Skeletal muscle tissue (tissue), 4 donors: ENCODE measurements around the gene FAM3D. TPM values are rescaled to one million over a fixed set of nuclear protein-coding genes. Genes with fewer than 3 reads are reported as not detected.

Experiments used
- H3K27ac ChIP-seq: one replicate; pipeline ENCODE4 v1.7.0; 2013; ENCODE audit warnings: mild to moderate bottlenecking, low read depth, low read length, inconsistent platforms
- H3K27me3 ChIP-seq, 3 donors: one replicate each; pipeline ENCODE4 v1.7.0; 2013; ENCODE audit warnings: low read length in 3 of 3; ENCODE audit not compliant: control insufficient read depth in 3 of 3, insufficient read depth in 3 of 3
- H3K36me3 ChIP-seq, 3 donors: one replicate each; pipeline ENCODE4 v1.7.0; 2013; ENCODE audit warnings: low read length in 3 of 3; ENCODE audit not compliant: control insufficient read depth in 3 of 3, insufficient read depth in 3 of 3
- H3K4me1 ChIP-seq, 3 donors: one replicate each; pipeline ENCODE4 v1.7.0; 2013; ENCODE audit warnings: low read length in 3 of 3, mild to moderate bottlenecking in 3 of 3; ENCODE audit not compliant: control insufficient read depth in 3 of 3, insufficient read depth in 3 of 3
- H3K4me3 ChIP-seq, 3 donors: one replicate each; pipeline ENCODE4 v1.7.0; 2013; ENCODE audit warnings: low read length in 3 of 3
- H3K9ac ChIP-seq, 3 donors: one replicate each; pipeline ENCODE4 v1.7.0; 2013; ENCODE audit warnings: low read length in 3 of 3, mild to moderate bottlenecking in 3 of 3, moderate library complexity in 2 of 3, low read depth in 1 of 3
- H3K9me3 ChIP-seq, 3 donors: one replicate each; pipeline ENCODE4 v1.7.0; 2013; ENCODE audit warnings: low read length in 3 of 3; ENCODE audit not compliant: control insufficient read depth in 3 of 3
- total RNA-seq: library from RNA; depleted of rRNA; stranded (reverse); fragments of >200 nt; gene quantifications from one replicate; pipeline ENCODE4 v1.2.3, GENCODE V29; 2014
- donor health status: Osteomylitis.

Gene FAM3D
- total RNA-seq, 1 donor from 2014 or later, result not detected

DNA sequence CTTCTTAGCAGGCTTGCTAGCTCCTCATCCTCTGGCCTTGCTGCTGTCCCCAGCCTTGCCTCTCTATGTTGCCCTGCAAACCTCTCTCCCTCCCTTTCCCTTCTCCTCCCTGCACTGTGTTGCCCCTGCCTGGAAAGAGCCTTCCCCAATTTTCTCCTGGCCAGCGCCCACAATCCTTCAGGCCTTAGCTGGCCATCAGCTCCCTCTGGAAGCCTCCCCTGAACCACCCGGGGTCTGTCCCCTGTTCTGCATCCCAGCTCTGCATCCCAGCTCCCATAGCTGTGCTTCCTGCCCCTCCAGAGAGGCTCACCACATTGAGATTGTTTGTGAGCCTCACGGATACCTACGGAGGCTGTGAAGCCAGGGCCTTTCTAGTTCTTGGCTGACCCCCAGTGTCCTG, 23.7 kb downstream of the FAM3D start:
- Histone ChIP-seq H3K27me3 (peaks cover 0 to 3% (median 0%) of the 10 kb centered on the region in 3 donors), H3K4me3 (no peak overlapping the region), H3K9ac (no peak overlapping the region), H3K27ac (no peak overlapping the region), H3K36me3 (no peaks in the 10 kb centered on the region), H3K9me3 (no peaks in the 10 kb centered on the region), H3K4me1 (no peaks in the 10 kb centered on the region)

DNA sequence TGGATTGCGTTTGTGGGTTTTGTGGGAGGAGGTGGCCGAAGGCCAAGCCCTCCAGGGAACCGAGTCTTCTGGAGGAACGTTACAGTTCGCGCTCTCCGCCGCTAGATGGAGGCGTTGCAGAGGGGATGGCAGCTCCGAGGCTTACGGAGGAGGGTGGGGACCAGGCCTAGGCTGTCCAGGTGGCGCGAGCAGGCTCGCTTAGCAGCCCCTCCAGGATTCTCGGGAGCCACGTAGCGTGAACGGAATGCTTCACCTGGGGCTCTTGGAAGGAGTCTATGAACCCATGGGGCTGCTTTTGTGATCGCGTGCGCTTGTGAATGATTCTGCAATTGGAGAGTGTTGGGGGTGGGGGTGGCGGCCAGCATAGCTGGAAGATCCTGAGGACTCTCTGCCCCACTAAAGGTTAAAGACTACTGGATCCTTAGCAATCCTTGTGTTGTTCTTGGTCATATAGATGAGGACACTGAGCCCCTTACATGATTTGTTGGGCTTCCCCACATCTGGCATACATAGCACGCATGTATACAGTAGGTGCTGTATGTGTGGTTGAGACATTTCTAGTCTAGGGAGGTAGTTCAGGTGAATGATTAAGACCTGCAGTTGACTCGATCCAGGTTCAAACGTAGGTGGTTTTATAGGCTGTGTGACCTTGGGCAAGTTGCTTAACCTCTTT, 25.7 kb downstream of the FAM3D start:
- Histone ChIP-seq H3K9ac (no peak overlapping the region), H3K27ac (no peak overlapping the region), H3K4me1 (no peaks in the 10 kb centered on the region)

DNA sequence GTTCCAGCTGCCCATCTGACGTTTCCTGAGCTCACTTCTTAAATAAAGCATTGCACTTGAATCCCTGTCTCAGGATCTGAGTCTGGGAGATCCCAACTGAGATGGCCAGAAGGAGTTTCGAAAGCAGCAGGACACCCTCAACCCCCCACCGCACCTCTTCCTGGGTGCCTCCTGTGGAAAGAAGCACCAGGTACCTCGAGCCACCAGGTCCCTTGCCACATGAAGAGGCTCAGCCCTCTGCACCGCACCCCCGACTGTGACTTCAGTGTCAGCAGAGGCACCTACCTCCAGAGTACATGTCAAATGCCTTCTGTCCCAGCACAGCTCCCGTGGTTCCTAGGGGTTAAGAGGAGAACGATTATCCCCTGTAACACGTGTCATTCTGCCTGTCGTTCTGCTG, 26.7 kb downstream of the FAM3D start:
- H3K27me3 ChIP-seq, result peaks cover 0 to 6% (median 6%) of the 10 kb centered on the region in 3 donors
- H3K36me3 ChIP-seq, result no peaks in the 10 kb centered on the region
- no peak overlapping the region for H3K9ac ChIP-seq
- no peaks in the 10 kb centered on the region for H3K9me3 ChIP-seq
- no peak overlapping the region for H3K27ac ChIP-seq
- H3K4me1 ChIP-seq, result no peaks in the 10 kb centered on the region
- H3K4me3 ChIP-seq, result no peak overlapping the region

More for the DNA sequence above, 25.7 kb downstream of the FAM3D start:
- no peaks in the 10 kb centered on the region for H3K36me3 ChIP-seq
- no peak overlapping the region for H3K4me3 ChIP-seq
- H3K27me3 ChIP-seq, result peaks cover 0 to 3% (median 3%) of the 10 kb centered on the region in 3 donors
- H3K9me3 ChIP-seq, result no peaks in the 10 kb centered on the region

DNA sequence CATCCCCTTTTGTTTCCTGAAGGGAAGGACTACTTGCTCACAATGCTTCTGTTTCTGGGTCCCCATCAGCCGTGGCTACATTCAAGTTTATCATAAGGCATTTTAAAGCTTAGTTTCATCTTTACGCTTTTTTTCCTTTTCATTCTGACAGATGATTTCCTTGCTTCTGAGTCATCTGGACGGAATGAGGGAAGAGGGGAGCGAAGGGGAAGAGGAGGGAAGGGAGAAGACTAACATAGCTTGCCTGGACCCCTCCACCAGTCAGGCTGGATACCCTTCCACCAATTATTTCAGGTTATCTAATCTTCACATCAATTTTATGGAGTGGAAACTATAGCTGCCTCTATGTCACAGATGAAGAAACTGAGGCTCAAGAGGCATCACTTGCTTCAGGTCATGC, 27.6 kb downstream of the FAM3D start:
- Histone ChIP-seq H3K4me1 (no peaks in the 10 kb centered on the region), H3K9ac (no peak overlapping the region), H3K27ac (no peak overlapping the region), H3K27me3 (peaks cover 0 to 10% (median 8%) of the 10 kb centered on the region in 3 donors), H3K4me3 (no peak overlapping the region), H3K9me3 (no peaks in the 10 kb centered on the region), H3K36me3 (no peaks in the 10 kb centered on the region)

DNA sequence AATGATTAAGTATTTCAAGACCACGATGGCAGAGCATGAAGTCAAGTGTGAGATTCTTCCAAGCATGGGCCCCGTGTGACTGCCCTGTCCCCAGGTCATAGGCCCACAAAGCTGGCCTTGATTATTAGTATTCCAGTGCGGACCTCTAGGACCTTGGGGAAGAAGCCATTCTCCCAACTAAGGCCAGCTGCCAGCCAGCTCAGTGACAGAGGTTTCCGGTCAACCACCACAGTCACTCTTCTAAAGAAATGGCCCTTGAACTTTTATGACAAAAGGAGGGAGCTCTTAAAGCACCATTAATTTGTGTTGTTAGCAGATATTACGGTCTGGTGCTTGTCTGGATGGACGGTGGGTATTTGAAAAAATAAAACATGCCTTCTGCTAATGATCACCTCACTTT, 28.0 kb downstream of the FAM3D start:
- no peaks in the 10 kb centered on the region for H3K36me3 ChIP-seq
- H3K9me3 ChIP-seq, result no peaks in the 10 kb centered on the region
- no peaks in the 10 kb centered on the region for H3K4me1 ChIP-seq
- H3K9ac ChIP-seq, result no peak overlapping the region
- H3K4me3 ChIP-seq, result no peak overlapping the region
- H3K27ac ChIP-seq, result no peak overlapping the region
- peaks cover 0 to 12% (median 8%) of the 10 kb centered on the region in 3 donors for H3K27me3 ChIP-seq

DNA sequence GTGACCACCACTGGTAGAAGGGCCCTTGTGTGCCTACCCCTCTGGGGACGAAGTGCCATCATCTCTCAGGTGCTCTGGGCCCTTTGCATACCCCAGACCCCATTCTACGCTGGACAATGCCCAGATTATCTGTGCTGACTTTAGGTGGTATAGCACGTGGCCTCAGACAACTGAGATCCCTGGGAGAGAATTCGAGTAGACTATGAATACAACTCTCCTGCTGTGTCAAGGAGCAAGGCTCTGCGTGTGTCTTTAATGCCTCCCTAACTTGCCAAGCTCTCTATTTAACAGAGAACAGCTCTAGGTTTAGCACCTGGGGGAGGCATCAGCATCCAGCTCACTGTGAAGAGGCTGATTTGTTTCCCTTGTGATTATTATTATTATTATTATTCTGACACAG, 29.1 kb downstream of the FAM3D start:
- H3K27me3 ChIP-seq, result peaks cover 0 to 16% (median 15%) of the 10 kb centered on the region in 3 donors
- no peak overlapping the region for H3K9ac ChIP-seq
- H3K4me3 ChIP-seq, result no peak overlapping the region
- no peaks in the 10 kb centered on the region for H3K4me1 ChIP-seq
- H3K27ac ChIP-seq, result no peak overlapping the region
- H3K9me3 ChIP-seq, result no peaks in the 10 kb centered on the region
- no peaks in the 10 kb centered on the region for H3K36me3 ChIP-seq

DNA sequence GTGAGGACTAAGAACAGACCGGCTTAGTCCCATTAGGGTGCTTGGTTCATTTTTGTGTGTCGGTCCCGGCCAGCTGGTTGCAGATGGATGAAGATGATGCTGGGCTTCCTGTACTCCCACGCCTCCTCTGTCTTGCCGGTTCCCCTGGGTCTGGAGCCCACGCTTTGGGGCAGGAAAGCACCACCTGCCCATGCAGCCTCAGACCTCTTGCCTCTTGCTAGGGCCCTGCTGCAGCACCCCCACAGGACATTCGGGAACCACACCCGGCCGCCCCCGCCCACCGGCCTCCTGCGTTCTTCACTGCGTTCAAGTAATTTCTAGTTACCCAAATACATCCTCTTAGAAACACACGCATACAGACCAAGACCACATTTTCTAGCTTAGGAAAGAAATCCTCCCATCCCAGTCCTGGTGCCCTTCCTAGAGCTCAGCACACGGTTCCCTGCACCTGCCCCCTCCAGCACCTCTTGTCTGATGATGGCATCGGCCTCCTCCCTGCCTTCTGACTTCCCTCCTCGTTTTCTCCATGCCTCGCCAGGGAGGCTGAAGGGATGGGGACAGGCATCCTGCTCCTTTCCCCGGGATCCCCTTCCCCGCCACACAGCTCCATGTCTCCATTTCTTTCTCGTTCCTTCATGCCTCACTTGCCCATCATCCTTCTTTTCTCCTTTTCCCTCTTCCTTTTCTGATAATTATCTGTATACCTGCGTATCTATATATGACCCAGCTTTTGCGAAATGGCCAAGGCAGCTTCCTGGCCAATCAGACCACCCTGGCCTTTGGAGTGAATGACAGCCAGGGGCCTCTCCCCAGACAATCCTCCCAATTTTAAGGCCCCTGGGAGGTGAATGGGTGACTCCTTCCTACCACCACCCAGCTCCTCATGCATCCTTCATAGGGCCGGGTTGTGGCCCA, 30.9 kb downstream of the FAM3D start:
- Histone ChIP-seq H3K27ac (no peak overlapping the region), H3K27me3 (peaks cover 0 to 16% (median 15%) of the 10 kb centered on the region in 3 donors), H3K4me3 (no peak overlapping the region), H3K9me3 (no peaks in the 10 kb centered on the region), H3K4me1 (no peaks in the 10 kb centered on the region), H3K36me3 (no peaks in the 10 kb centered on the region), H3K9ac (no peak overlapping the region)

DNA sequence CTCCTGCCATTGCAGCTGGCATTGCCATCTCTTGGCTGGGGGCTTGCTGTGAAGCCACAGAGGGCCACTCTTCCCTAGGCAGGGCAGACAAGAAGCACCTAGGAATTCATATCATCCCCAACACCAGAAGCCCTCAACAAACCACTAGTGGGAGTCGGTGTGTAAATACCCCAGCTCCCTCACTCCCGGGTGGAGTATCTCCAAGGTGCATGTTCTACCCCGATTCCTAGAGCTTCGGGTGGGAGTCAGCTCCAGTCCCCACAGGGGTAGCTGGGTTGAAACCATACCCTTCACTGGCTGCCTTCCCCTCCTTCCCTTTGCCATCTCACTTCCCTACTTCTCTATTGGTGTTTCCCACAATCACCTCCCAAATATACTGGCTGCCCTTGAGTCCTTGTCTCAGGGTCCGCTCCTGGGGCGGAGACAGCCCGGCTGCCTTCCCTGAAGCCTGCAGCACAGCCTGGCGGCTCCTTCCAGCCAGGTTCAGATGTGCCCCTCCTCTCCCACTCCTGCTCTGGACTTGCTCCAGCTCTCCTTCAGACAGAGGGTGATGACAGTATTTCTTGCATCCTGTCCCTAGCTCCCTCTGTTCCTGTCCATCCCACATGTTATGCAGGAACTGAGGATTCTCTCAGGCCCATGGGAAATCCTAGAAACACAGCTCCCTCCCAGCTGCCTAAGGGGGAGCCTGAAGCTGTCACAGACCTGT, 33.3 kb downstream of the FAM3D start:
- H3K36me3 ChIP-seq, result no peaks in the 10 kb centered on the region
- no peaks in the 10 kb centered on the region for H3K9me3 ChIP-seq
- H3K9ac ChIP-seq, result no peak overlapping the region
- H3K4me1 ChIP-seq, result peaks cover 12 to 17% (median 15%) of the 10 kb centered on the region in 3 donors
- H3K27me3 ChIP-seq, result peaks cover 0 to 15% (median 13%) of the 10 kb centered on the region in 3 donors
- no peak overlapping the region for H3K4me3 ChIP-seq
- no peak overlapping the region for H3K27ac ChIP-seq

DNA sequence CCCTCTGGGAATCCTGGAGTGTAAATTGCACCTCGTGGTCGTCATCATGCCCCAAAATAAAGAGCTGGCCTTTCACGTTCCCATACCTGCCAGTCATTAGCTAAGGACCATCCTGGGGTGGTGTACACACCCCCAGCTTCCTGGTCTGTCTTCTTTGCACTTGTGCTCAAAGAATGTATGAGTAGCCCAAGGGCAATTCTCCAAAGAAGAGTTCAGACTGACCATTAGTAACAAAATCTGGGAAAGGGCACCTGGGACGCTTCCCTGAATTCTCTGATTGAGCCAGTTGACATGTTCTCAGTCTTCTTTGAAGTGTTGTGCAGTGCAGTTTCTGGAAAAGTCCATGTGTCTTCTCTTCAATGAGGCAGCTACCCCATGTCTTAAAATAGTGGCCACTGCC, 34.8 kb downstream of the FAM3D start:
- Histone ChIP-seq H3K36me3 (no peaks in the 10 kb centered on the region), H3K4me1 (peaks cover 26 to 31% (median 29%) of the 10 kb centered on the region in 3 donors), H3K9me3 (no peaks in the 10 kb centered on the region), H3K9ac (no peak overlapping the region), H3K4me3 (no peak overlapping the region), H3K27me3 (peaks cover 0 to 15% (median 13%) of the 10 kb centered on the region in 3 donors), H3K27ac (no peak overlapping the region)
